ENCODE results near the gene SIGLEC9.

The SIGLEC9 gene

GRCh38 chr19:51123381-51123800, 1.3 kb upstream of the SIGLEC9 start:
- Histone ChIP-seq H3K9ac (peak overlapping the region; percentile 76 to 91 (median 83)), H3K4me3 (peak overlapping the region in 8 of 10 experiments; percentile 19 to 77 (median 65); a peak in 13 of 20 replicates), H3K4me2 (peak overlapping the region; percentile 86 to 100 (median 96)), H3K27ac (peak overlapping the region; percentile 87 to 98 (median 93)), H3K9me3 (replicated peaks in 1 of 11) (no peaks in the 10 kb centered on the region), H4K20me1 (no peaks in the 10 kb centered on the region), H3K4me1 (peaks cover 76 to 99% (median 95%) of the 10 kb centered on the region in 10 experiments), H3K27me3 (no peaks in the 10 kb centered on the region), H3K36me3 (peaks cover 0 to 28% (median 0%) of the 10 kb centered on the region in 11 experiments; a peak in 8 of 22 replicates)
- peak in 10 of 11 experiments; percentile 47 to 94 (median 84); a peak in 17 of 22 replicates for TF ChIP-seq Cebpa-rat (IDR thresholded peaks at IDR 0.05)

GRCh38 chr19:51123802-51124201, 904 bp upstream of the SIGLEC9 start:
- peaks cover 0 to 32% (median 0%) of the 10 kb centered on the region in 11 experiments; a peak in 9 of 22 replicates for H3K36me3 ChIP-seq
- peak overlapping the region; percentile 76 to 91 (median 83) for H3K9ac ChIP-seq
- H3K4me3 ChIP-seq, result peak overlapping the region in 8 of 10 experiments; percentile 19 to 77 (median 65); a peak in 13 of 20 replicates
- no peaks in the 10 kb centered on the region for H4K20me1 ChIP-seq
- peak overlapping the region; percentile 87 to 98 (median 93) for H3K27ac ChIP-seq
- no peaks in the 10 kb centered on the region for H3K27me3 ChIP-seq
- H3K4me2 ChIP-seq, result peak overlapping the region; percentile 86 to 100 (median 96)
- TF ChIP-seq Cebpa-rat (IDR thresholded peaks at IDR 0.05), result peak in 7 of 11 experiments; percentile 26 to 87 (median 55); a peak in 10 of 22 replicates
- peaks cover 80 to 99% (median 96%) of the 10 kb centered on the region in 10 experiments for H3K4me1 ChIP-seq
- no peaks in the 10 kb centered on the region for H3K9me3 ChIP-seq (replicated peaks in 1 of 11)

- Histone ChIP-seq H3K4me1 (peaks cover 84 to 100% (median 97%) of the 10 kb centered on the region in 10 experiments), H4K20me1 (no peaks in the 10 kb centered on the region), H3K4me3 (peak overlapping the region in 8 of 10 experiments; percentile 19 to 77 (median 65); a peak in 14 of 20 replicates), H3K4me2 (peak overlapping the region; percentile 86 to 100 (median 96)), H3K27ac (peak overlapping the region; percentile 87 to 98 (median 93)), H3K36me3 (peaks cover 0 to 36% (median 0%) of the 10 kb centered on the region in 11 experiments; a peak in 9 of 22 replicates), H3K27me3 (no peaks in the 10 kb centered on the region), H3K9ac (peak overlapping the region; percentile 76 to 91 (median 83)), H3K9me3 (replicated peaks in 1 of 11) (no peaks in the 10 kb centered on the region)
- no peak; a peak in 1 of 22 replicates for TF ChIP-seq Cebpa-rat (IDR thresholded peaks at IDR 0.05)
Observed at GRCh38 chr19:51124216-51124615, 490 bp upstream of the SIGLEC9 start.

- Histone ChIP-seq H4K20me1 (no peaks in the 10 kb centered on the region), H3K4me2 (peak overlapping the region; percentile 86 to 100 (median 96)), H3K27me3 (no peaks in the 10 kb centered on the region), H3K4me3 (peak overlapping the region in 9 of 10 experiments; percentile 50 to 77 (median 63); a peak in 18 of 20 replicates), H3K4me1 (peaks cover 95 to 100% (median 98%) of the 10 kb centered on the region in 10 experiments), H3K9ac (peak overlapping the region; percentile 76 to 91 (median 83)), H3K27ac (peak overlapping the region; percentile 87 to 98 (median 93)), H3K36me3 (peaks cover 0 to 49% (median 9%) of the 10 kb centered on the region in 11 experiments; a peak in 15 of 22 replicates), H3K9me3 (replicated peaks in 1 of 11) (peaks cover 0 to 5% (median 0%) of the 10 kb centered on the region in 11 experiments; a peak in 1 of 22 replicates)
- no peak for TF ChIP-seq Cebpa-rat (IDR thresholded peaks at IDR 0.05)
Observed at GRCh38 chr19:51125421-51126075, 842 bp downstream of the SIGLEC9 start.

- Histone ChIP-seq H3K36me3 (peaks cover 0 to 55% (median 15%) of the 10 kb centered on the region in 11 experiments; a peak in 15 of 22 replicates), H3K27ac (peak overlapping the region; percentile 87 to 98 (median 93)), H4K20me1 (no peaks in the 10 kb centered on the region), H3K9me3 (replicated peaks in 1 of 11) (peaks cover 0 to 7% (median 0%) of the 10 kb centered on the region in 11 experiments; a peak in 1 of 22 replicates), H3K9ac (peak overlapping the region; percentile 76 to 91 (median 83)), H3K4me1 (peaks cover 95 to 100% (median 99%) of the 10 kb centered on the region in 10 experiments), H3K4me3 (peak overlapping the region in 9 of 10 experiments; percentile 37 to 77 (median 63); a peak in 16 of 20 replicates), H3K27me3 (no peaks in the 10 kb centered on the region), H3K4me2 (peak overlapping the region; percentile 86 to 100 (median 96))
- TF ChIP-seq Cebpa-rat (IDR thresholded peaks at IDR 0.05), result no peak
Observed at GRCh38 chr19:51127032-51127431, 2.3 kb downstream of the SIGLEC9 start.

GRCh38 chr19:51127755-51128154, 3.0 kb downstream of the SIGLEC9 start:
- Histone ChIP-seq H4K20me1 (no peaks in the 10 kb centered on the region), H3K27me3 (no peaks in the 10 kb centered on the region), H3K4me3 (peak overlapping the region; percentile 25 to 77 (median 62); a peak in 19 of 20 replicates)

GRCh38 chr19:51128227-51128626, 3.5 kb downstream of the SIGLEC9 start:
- Histone ChIP-seq H4K20me1 (no peaks in the 10 kb centered on the region), H3K27me3 (no peaks in the 10 kb centered on the region), H3K27ac (peak overlapping the region; percentile 87 to 98 (median 93)), H3K4me2 (peak overlapping the region; percentile 86 to 100 (median 96)), H3K4me1 (peaks cover 90 to 99% (median 94%) of the 10 kb centered on the region in 10 experiments), H3K9ac (peak overlapping the region; percentile 76 to 91 (median 83)), H3K36me3 (peaks cover 0 to 55% (median 15%) of the 10 kb centered on the region in 11 experiments; a peak in 15 of 22 replicates), H3K9me3 (replicated peaks in 1 of 11) (peaks cover 0 to 7% (median 0%) of the 10 kb centered on the region in 11 experiments; a peak in 3 of 22 replicates), H3K4me3 (peak overlapping the region; percentile 25 to 77 (median 62); a peak in 19 of 20 replicates)
- TF ChIP-seq Cebpa-rat (IDR thresholded peaks at IDR 0.05), result no peak

More at GRCh38 chr19:51127755-51128154, 3.0 kb downstream of the SIGLEC9 start:
- peak overlapping the region; percentile 87 to 98 (median 93) for H3K27ac ChIP-seq
- peak overlapping the region; percentile 76 to 91 (median 83) for H3K9ac ChIP-seq
- H3K4me1 ChIP-seq, result peaks cover 95 to 100% (median 97%) of the 10 kb centered on the region in 10 experiments
- H3K36me3 ChIP-seq, result peaks cover 0 to 55% (median 15%) of the 10 kb centered on the region in 11 experiments; a peak in 15 of 22 replicates
- TF ChIP-seq Cebpa-rat (IDR thresholded peaks at IDR 0.05), result peak in 5 of 11 experiments; percentile 46 to 62 (median 54); a peak in 6 of 22 replicates
- H3K9me3 ChIP-seq (replicated peaks in 1 of 11), result peaks cover 0 to 7% (median 0%) of the 10 kb centered on the region in 11 experiments; a peak in 1 of 22 replicates
- peak overlapping the region; percentile 86 to 100 (median 96) for H3K4me2 ChIP-seq

GRCh38 chr19:51129716-51130115, 5.0 kb downstream of the SIGLEC9 start:
- Histone ChIP-seq H3K9me3 (replicated peaks in 1 of 11) (peaks cover 0 to 17% (median 9%) of the 10 kb centered on the region in 11 experiments; a peak in 18 of 22 replicates), H3K36me3 (peaks cover 0 to 64% (median 16%) of the 10 kb centered on the region in 11 experiments; a peak in 15 of 22 replicates), H3K9ac (peak overlapping the region; percentile 69 to 91 (median 82); a peak in 21 of 22 replicates), H3K27ac (peak overlapping the region; percentile 87 to 98 (median 93)), H3K4me2 (peak overlapping the region; percentile 86 to 100 (median 96)), H4K20me1 (no peaks in the 10 kb centered on the region), H3K27me3 (no peaks in the 10 kb centered on the region), H3K4me3 (peak overlapping the region in 6 of 10 experiments; percentile 60 to 77 (median 68); a peak in 11 of 20 replicates), H3K4me1 (peaks cover 75 to 99% (median 79%) of the 10 kb centered on the region in 10 experiments)
- no peak for TF ChIP-seq Cebpa-rat (IDR thresholded peaks at IDR 0.05)
